ENCODE measurements around the gene TTYH2. TPM values are rescaled to one million over a fixed set of nuclear protein-coding genes. Genes with fewer than 3 reads are reported as not detected.
"Not testable (repeated sequence)": the region's sequence is repeated elsewhere in the genome, so short reads cannot be mapped to it uniquely, and the experiment has no call there.

TTYH2 gene
- total RNA-seq, 1 donor from 2014 or later = 6.8 TPM

DNA sequence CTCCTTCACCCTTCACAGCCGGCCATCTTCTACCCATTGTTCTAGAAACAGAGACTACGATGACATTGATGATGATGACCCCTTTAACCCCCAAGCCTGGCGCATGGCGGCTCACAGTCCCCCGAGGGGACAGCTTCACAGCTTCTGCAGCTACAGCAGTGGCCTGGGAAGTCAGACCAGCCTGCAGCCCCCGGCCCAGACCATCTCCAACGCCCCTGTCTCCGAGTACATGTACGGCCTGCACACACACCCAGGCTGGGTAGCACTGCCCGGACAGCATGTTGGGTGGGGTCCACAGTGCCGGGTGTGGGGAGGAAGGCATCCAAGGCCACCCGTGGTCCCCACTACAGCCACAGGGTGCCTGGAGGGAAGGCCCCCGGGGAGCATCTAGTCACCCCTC lies 39.7 kb downstream of the TTYH2 start:
- peaks cover 8% of the 10 kb centered on the region for H3K36me3 Mint-ChIP-seq (ENCODE audit: low read depth, unreplicated experiment)
- no peak overlapping the region for H3K4me3 Mint-ChIP-seq (ENCODE audit: unreplicated experiment)
- peaks cover 3% of the 10 kb centered on the region for H3K4me1 Mint-ChIP-seq (ENCODE audit: unreplicated experiment)
- TF ChIP-seq CTCF (IDR thresholded peaks at IDR 0.05; ENCODE audit: unreplicated experiment) = no peak
- no peak overlapping the region for H3K27ac Mint-ChIP-seq (ENCODE audit: unreplicated experiment)
- H3K27me3 Mint-ChIP-seq (ENCODE audit: unreplicated experiment) = peaks cover 15% of the 10 kb centered on the region
- H3K9me3 Mint-ChIP-seq (ENCODE audit: unreplicated experiment) = no peaks in the 10 kb centered on the region
- no peak for DNase-seq (ENCODE audit: low spot score)

GRCh38 chr17:74257311-74257710 lies 43.9 kb downstream of the TTYH2 start:
- H3K36me3 Mint-ChIP-seq (ENCODE audit: low read depth, unreplicated experiment) = no peaks in the 10 kb centered on the region
- H3K4me3 Mint-ChIP-seq (ENCODE audit: unreplicated experiment) = no peak overlapping the region
- no peak overlapping the region for H3K27ac Mint-ChIP-seq (ENCODE audit: unreplicated experiment)
- no peak for DNase-seq (ENCODE audit: low spot score)
- H3K9me3 Mint-ChIP-seq (ENCODE audit: unreplicated experiment) = no peaks in the 10 kb centered on the region
- H3K27me3 Mint-ChIP-seq (ENCODE audit: unreplicated experiment) = no peaks in the 10 kb centered on the region
- no peaks in the 10 kb centered on the region for H3K4me1 Mint-ChIP-seq (ENCODE audit: unreplicated experiment)
- no peak for TF ChIP-seq CTCF (IDR thresholded peaks at IDR 0.05; ENCODE audit: unreplicated experiment)

- Mint-ChIP-seq H3K27ac (ENCODE audit: unreplicated experiment) (no peak overlapping the region), H3K4me3 (ENCODE audit: unreplicated experiment) (no peak overlapping the region), H3K27me3 (ENCODE audit: unreplicated experiment) (no peaks in the 10 kb centered on the region), H3K4me1 (ENCODE audit: unreplicated experiment) (no peaks in the 10 kb centered on the region), H3K36me3 (ENCODE audit: low read depth, unreplicated experiment) (no peaks in the 10 kb centered on the region), H3K9me3 (ENCODE audit: unreplicated experiment) (no peaks in the 10 kb centered on the region)
- no peak for TF ChIP-seq CTCF (IDR thresholded peaks at IDR 0.05; ENCODE audit: unreplicated experiment)
- no peak for DNase-seq (ENCODE audit: low spot score)
These were observed 46.5 kb downstream of the TTYH2 start for GRCh38 chr17:74259667-74260524.

DNA sequence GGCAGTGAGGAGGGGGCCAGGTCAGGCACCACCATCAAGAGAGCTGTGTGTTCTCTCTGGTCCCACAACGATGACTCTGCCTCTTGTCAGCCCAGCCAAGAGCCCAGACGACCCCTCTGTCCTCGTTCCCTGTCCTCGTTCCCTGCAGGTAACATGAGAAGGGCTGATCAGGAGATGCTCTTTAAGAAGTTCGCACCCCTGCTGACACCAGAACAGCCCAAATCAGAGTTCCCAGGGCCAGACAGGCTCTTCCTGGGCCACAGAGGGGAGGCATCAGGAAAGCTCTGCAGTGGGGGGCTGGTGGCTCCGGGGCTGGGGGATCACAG lies 47.1 kb downstream of the TTYH2 start:
- H3K27ac Mint-ChIP-seq (ENCODE audit: unreplicated experiment) = no peak overlapping the region
- H3K9me3 Mint-ChIP-seq (ENCODE audit: unreplicated experiment) = no peaks in the 10 kb centered on the region
- no peaks in the 10 kb centered on the region for H3K27me3 Mint-ChIP-seq (ENCODE audit: unreplicated experiment)
- no peak for DNase-seq (ENCODE audit: low spot score)
- no peaks in the 10 kb centered on the region for H3K4me1 Mint-ChIP-seq (ENCODE audit: unreplicated experiment)
- H3K36me3 Mint-ChIP-seq (ENCODE audit: low read depth, unreplicated experiment) = no peaks in the 10 kb centered on the region
- TF ChIP-seq CTCF (IDR thresholded peaks at IDR 0.05; ENCODE audit: unreplicated experiment) = no peak
- no peak overlapping the region for H3K4me3 Mint-ChIP-seq (ENCODE audit: unreplicated experiment)

DNA sequence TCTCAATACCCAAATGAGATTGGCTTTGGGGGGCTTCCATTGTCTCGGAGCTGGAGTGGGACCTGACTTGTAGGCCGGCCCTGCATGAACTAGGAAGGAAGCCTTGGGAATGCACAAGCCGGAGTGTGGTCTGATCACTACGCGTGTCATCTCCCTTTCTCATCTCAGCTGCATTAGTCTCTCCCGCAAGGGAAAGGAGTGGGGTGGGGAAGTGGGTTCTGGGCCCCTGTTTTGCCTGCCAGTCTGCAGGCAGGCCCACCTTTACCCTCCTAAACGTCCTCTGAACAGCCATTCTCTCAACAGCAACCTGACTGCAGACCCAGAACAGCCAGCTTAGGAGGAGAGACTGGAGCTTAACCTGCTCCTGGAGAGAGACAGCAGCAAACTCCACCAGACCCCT lies 49.2 kb downstream of the TTYH2 start:
- no peak for DNase-seq (ENCODE audit: low spot score)
- Mint-ChIP-seq H3K4me1 (ENCODE audit: unreplicated experiment) (no peaks in the 10 kb centered on the region), H3K36me3 (ENCODE audit: low read depth, unreplicated experiment) (no peaks in the 10 kb centered on the region), H3K27ac (ENCODE audit: unreplicated experiment) (no peak overlapping the region), H3K9me3 (ENCODE audit: unreplicated experiment) (no peaks in the 10 kb centered on the region), H3K27me3 (ENCODE audit: unreplicated experiment) (no peaks in the 10 kb centered on the region), H3K4me3 (ENCODE audit: unreplicated experiment) (no peak overlapping the region)
- TF ChIP-seq CTCF (IDR thresholded peaks at IDR 0.05; ENCODE audit: unreplicated experiment) = no peak

DNA sequence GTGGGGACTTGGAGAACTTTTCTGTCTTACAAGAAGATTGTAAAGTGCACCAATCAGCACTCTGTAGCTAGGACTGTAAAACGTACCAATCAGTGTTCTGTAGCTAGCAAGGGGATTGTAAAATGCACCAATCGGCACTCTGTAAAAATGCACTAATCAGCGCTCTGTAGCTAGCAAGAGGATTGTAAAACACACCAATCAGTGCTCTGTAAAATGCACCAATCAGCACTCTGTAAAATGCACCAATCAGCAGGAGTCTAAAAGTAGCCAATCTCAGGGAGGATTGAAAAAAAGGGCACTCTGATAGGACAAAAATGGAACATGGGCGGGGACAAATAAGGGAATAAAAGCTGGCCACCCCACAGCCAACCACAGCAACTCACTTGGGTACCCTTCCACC lies 53.7 kb downstream of the TTYH2 start:
- not testable (repeated sequence) for H3K27ac Mint-ChIP-seq (ENCODE audit: unreplicated experiment); DNase-seq (ENCODE audit: low spot score); H3K9me3 Mint-ChIP-seq (ENCODE audit: unreplicated experiment); H3K4me1 Mint-ChIP-seq (ENCODE audit: unreplicated experiment); H3K36me3 Mint-ChIP-seq (ENCODE audit: low read depth, unreplicated experiment); H3K27me3 Mint-ChIP-seq (ENCODE audit: unreplicated experiment); H3K4me3 Mint-ChIP-seq (ENCODE audit: unreplicated experiment)
